HG03039 (cell line): Measurements from ENCODE around the gene NOX1.
A peak's percentile ranks its signal among the peaks of the same experiment; 100 is the strongest.
"Not testable (repeated sequence)": the region's sequence is repeated elsewhere in the genome, so short reads cannot be mapped to it uniquely, and the experiment has no call there.

ENCODE experiments used
- ATAC-seq: cut with Tn5 transposase; IDR thresholded peaks from one replicate; pipeline ENCODE4 v1.9.1; 2021; ENCODE audit warnings: mild to moderate bottlenecking, moderate library complexity; ENCODE audit not compliant: unreplicated experiment

NOX1 gene

DNA sequence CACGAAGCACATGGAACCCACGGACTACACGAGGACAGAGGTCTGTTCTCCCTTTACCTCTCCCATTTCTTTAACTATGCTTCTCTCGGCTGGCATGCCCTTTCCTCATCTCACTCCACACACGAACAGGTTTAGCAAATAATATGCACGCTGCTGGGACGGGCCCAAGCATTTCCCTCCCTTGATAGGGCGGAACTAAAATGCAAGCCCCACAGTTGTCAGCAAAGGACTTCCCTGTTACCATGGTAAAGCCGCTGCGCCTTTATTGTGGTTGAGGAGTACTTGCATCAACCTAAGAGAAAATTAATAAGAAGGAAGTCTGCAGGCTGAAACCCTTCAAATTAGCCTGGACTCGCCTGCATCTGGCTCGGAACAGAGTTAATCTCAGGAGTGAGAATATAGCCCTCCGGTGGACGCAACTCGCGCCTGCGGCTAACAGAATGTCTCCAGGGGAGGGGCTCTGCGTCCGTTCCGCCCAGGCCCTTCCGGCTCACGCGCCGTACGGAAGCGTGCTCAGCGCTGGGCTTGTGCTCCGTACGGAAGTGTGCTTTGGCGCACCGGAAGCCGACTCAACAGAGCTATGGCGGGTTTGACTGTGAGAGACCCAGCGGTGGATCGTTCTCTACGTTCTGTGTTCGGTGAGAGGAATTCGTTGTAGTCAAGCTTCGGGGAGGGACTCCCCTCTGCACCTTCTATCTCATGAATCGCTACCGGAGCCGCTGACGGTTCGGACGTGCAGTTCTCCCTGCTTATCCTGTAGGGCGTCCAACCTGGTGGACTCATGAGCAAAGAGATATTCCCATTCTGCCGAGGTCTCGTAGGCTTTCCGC, 54.1 kb downstream of the NOX1 start, which contains the start of gene CSTF2:
Gene CSTF2, plus strand, starts transcription at position 555 of the 830 bp plus-strand sequence. Its CDS starts 26 bp downstream, at position 581.
- peak; percentile 98 for ATAC-seq

DNA sequence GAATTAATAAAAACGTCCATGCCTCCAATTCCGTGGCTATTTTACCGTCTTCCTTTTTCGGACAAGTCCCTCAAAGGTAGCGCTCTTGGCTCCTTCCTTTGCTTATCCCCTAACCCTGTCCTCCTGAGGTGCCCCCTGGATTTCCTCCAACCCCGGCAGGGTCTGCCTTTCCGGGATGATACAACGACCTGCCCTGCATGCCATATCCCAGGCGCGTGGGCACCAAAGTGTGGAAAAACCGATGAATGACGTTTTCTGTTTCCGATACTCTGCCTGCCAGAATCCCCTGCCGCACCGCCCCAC, 54.7 kb downstream of the NOX1 start:
- no peak for ATAC-seq

DNA sequence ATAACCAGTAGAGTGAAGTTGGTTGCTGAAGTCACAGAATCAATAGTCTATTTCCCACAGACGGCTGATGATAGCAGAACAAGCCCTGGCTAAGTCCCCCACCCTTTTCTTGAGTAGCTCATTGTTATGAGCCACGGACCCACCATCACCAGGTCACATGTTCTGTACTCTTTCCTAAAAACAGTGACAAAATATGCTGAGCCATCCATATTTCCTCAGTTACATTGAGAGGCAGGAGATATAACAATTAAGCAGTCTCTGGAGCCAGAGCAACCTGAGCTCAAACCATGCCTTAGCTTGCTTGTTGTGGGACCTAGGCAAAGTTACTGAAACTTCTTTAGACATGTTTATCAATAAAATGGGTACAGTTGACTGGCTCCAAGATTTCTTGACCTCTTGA, 56.8 kb downstream of the NOX1 start:
- no peak for ATAC-seq

DNA sequence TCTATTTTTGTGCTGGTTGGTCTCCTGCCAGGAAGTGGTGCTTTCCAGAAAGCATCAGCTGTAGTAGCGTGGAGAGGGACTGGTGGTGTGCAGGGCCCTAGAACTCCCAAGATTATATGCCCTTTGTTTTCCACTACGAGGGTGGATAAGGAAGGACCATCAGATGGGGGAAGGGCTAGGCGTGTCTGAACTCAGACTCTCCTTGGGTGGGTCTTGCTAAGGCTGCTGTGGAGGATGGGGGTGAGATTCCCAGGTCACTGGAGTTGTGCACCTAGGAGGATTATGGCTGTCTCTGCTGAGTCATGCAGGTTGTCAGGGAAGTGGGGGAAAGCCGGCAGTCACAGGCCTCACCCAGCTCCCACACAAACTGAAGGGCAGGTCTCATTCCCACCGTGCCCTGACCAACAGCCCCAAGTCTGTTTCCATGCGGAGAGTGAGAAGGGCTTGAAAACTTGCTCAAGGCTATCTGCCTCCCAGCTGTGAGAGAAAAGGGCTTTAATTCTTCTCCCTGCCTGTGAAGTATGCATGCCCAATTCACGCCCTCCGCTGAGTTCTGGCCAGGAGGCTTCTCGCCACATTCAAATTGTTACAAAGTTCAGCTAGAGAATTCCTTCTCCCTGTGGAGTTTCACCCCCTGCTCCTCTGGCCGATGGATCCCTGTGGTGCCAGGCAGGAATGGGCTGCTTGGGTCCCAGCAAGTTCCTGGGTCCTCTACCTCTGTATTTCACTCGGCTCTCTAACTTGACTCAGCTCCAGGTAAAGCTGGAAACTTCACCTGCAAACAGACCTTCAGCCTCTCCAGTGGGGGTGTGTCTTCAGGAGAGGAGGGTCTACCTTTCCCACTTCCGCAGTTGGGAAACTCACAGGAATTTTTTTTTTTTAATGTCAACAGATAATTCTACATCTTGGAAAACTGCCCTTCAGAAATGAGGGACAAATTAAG, 61.7 kb downstream of the NOX1 start:
- no peak for ATAC-seq

DNA sequence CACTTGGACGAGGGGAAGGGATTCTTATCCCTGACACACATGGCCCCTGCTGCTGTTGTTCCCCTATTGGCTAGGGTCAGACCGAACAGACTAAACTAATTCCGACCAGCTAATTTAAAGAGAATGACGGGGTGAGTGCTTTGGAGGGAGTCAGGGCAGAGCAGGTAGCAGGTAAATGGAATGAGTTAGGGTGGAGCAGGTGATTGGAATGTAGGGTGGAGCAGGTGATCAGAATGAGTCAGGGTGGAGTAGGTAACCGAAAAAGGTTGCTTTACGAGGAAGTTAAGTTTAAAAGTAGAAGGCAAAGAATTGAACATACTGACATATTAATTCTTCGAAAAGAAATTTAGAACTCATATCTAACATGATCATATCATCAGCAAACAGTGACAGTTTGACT, 65.9 kb downstream of the NOX1 start:
- not testable (repeated sequence) for ATAC-seq

DNA sequence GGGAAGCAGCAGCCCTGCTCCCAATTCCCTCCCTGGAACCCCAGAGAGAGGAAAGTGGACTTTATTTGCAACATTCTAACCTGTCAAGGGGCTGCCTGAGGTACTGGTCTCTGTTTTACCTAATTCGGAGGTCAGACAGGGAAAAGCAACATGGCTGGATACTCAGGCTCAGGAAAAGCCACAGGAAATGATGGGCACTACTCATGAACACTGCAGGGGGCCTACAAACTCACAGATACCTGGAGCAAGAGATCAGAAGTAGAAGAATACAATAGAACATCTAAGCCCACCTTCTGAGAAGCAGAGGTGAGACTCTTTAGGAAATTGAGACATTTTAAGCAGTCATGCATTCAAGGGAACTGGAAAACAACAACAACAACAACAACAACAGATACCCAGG, 69.4 kb downstream of the NOX1 start:
- no peak for ATAC-seq

DNA sequence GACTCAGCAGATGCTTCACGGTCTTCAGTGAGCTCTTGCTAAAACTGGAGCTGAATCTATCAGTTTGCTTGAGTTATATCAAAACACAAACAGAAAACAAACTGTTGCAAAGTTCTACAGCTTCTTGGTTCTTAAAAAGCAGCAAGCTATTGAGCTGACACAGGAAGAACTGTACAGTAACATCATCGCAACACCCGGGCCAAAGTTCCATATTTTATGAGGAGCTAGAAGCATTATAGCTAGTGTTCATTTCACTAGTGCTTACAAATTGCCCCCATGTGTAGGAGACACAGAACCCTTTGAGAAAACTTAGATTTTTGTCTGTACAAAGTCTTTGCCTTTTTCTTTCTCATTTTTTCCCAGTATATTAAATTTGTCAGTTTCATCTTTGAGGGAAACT, 71.3 kb downstream of the NOX1 start:
- no peak for ATAC-seq

DNA sequence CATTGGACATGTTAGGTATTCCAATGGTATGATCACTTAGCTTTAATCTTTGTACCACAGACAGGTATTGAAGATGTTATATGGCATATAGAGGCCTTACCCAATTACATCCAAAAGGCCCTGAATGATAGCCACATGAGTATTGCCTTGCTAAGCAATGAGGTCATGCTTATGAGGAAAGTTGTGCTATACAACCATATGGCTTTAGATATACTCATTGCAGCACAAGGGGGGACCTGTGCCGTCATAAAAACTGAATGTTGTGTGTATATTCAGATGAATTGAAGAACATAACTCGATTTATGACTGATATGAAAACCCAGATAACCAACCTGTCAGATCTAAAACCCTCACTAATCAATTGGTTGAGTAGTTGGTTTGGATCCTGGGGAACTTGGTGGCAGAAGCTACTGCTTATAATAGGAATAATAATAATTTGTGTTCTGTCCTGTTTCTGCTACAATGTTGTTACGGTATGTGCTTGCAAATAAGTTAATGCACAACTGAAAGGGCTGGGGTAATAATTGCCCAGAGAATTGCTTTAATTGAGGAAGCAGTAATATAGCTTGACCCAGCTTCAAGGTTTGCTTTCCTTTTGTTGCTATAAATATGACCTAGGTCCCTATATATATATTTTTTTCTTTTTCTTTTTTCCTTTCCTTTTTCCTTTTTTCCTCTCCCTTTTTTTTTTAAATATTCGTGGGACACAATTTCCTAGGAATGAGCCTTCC, 75.5 kb downstream of the NOX1 start:
- no peak for ATAC-seq

DNA sequence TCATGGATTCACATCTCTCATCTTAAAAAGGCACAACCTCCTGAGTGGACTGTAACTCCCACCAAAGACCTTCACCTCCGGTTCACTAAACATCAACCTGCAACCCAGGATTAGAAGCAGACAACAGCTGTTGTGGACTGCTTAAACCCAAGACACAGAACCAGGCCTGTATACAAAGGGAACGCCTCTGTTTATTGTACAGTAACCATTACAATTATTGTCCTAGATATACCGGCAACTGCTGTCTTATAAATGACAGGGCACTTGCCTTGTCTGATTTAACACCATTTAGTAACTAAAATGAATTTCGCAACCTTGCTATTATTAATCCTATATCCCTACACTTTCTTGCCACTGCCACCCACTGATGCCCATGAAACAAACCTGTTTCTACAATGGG, 76.8 kb downstream of the NOX1 start:
- no peak for ATAC-seq

DNA sequence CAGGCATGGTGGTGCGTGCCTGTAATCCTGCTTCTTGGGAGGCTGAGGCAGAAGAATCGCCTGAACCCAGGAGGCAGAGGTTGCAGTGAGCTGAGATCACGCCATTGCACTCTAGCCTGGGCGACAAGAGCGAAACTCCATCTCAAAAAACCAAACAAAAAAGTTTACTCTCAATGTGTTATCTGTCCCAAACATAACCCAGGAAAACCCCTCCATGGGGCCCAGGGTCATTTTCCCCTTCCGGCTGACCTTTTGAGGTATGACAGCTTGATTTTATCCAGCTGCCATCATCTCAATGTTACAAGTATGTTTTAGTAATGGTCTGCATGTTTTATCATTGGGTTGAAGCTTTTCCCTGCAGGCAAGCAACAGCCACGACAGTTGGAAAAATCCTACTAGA, 77.8 kb downstream of the NOX1 start:
- ATAC-seq = not testable (repeated sequence)
